SU-DHL-6 (cell line): Measurements from ENCODE around the gene SCUBE1.

Experiments used
- H2AFZ ChIP-seq: fragments of 200-600 bp; sonication (generic); 2 replicates; pipeline ENCODE4 v1.6.1; 2014; ENCODE audit warnings: low read depth, mild to moderate bottlenecking, moderate library complexity, mixed read lengths, antibody characterized with exemption, low read length; ENCODE audit not compliant: severe bottlenecking
- H3F3A ChIP-seq: fragments of 200-600 bp; shearing (Covaris generic); 2 replicates; pipeline ENCODE4 v1.6.0; 2016; ENCODE audit warnings: antibody characterized with exemption, mild to moderate bottlenecking; ENCODE audit not compliant: insufficient read depth
- H3K27ac ChIP-seq: fragments of 200-600 bp; sonication (generic); 2 replicates; pipeline ENCODE4 v1.5.1; 2016; ENCODE audit warnings: low read depth, mild to moderate bottlenecking, low read length, moderate library complexity, mixed read lengths
- H3K27me3 ChIP-seq: fragments of 200-600 bp; sonication (generic), shearing (Covaris generic); 2 replicates; pipeline ENCODE4 v1.6.0; 2014; ENCODE audit warnings: mild to moderate bottlenecking, low read length
- H3K36me3 ChIP-seq: fragments of 200-600 bp; sonication (generic); 2 replicates; pipeline ENCODE4 v1.6.1; 2014; ENCODE audit warnings: mild to moderate bottlenecking, low read length, mixed read lengths
- H3K4me2 ChIP-seq: fragments of 300-600, 200-600 bp; shearing (Covaris generic), sonication (generic); 2 replicates; pipeline ENCODE4 v1.6.0; 2014; ENCODE audit warnings: low read length, low read depth, mild to moderate bottlenecking; ENCODE audit not compliant: poor library complexity, severe bottlenecking
- H3K4me3 ChIP-seq: fragments of 200-600 bp; sonication (generic); 2 replicates; pipeline ENCODE4 v1.5.1; 2014; ENCODE audit warnings: antibody characterized with exemption, low read length, mild to moderate bottlenecking, mixed read lengths; ENCODE audit not compliant: insufficient read depth, poor library complexity, severe bottlenecking
- H3K79me2 ChIP-seq: fragments of 200-600 bp; sonication (generic); 2 replicates; pipeline ENCODE4 v1.6.1; 2014; ENCODE audit warnings: mild to moderate bottlenecking, low read length, moderate library complexity; ENCODE audit not compliant: insufficient read depth
- H3K9ac ChIP-seq: fragments of 200-600 bp; sonication (generic); 2 replicates; pipeline ENCODE4 v1.7.0; 2014; ENCODE audit warnings: mild to moderate bottlenecking, low read length
- H3K9me2 ChIP-seq: fragments of 200-600 bp; sonication (generic); replicated peaks from 2 replicates; pipeline ENCODE4 v1.6.1; 2014; ENCODE audit warnings: low read length; ENCODE audit not compliant: insufficient read depth
- H3K9me3 ChIP-seq: fragments of 200-600 bp; sonication (generic); 2 replicates; pipeline ENCODE4 v1.6.1; 2014; ENCODE audit warnings: low read length, mixed read lengths; ENCODE audit not compliant: insufficient read depth
- H4K20me1 ChIP-seq: fragments of 200-600 bp; sonication (generic); 2 replicates; pipeline ENCODE4 v1.6.1; 2014; ENCODE audit warnings: low read depth, mild to moderate bottlenecking, antibody characterized with exemption, low read length, moderate library complexity, mixed read lengths
- EZH2phosphoT487 ChIP-seq: fragments of 200-600 bp; sonication (generic), shearing (Covaris generic); conservative IDR thresholded peaks from 2 replicates; pipeline ENCODE4 v1.6.1; 2018; ENCODE audit warnings: mild to moderate bottlenecking, antibody characterized with exemption, low read length, moderate library complexity, mixed read lengths
- TF ChIP-seq, protein P1 (sequence below): fragments of 200-600 bp; sonication (generic); IDR thresholded peaks from one replicate; pipeline ENCODE4 v1.5.1; 2017; ENCODE audit warnings: antibody characterized with exemption, mild to moderate bottlenecking, low read length, moderate library complexity; ENCODE audit not compliant: insufficient read depth, poor library complexity, severe bottlenecking

The SCUBE1 gene

DNA sequence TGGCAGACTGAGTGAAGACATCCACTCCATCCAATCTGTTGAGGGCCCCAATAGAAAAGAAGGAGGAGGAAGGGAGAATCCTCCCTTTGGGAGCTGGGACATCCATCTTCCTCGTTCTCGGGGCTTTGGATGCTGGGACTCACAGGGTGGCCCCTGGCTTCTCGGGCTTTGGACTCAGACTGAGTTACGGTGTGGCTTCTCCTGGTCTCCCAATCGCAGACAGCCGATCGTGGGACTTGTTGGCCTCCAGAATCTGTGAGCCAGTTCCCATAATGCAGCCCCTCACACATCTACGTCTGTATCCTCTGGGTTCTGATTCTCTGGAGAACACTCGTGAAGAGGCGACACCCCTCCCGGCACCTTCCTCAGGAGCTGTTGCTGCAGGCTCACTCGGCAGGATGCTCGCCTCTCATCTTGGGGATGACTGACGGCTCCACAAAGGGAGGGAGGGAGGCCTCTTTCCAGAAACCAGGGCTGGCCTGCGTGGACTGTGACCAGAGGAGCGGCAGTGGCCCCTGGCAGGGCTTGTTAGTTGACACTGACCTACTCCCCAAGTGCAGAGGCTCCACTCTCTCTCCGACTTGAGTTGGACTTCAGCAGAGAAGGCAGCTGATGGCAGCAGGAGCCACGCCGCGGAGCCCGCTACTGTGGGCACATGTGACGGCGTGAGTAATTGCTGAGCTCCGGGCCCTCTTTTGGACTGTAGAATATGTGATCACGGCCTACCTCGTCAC is 141.5 kb downstream of the SCUBE1 start:
- H3K9ac ChIP-seq, result no peak overlapping the region
- no peaks in the 10 kb centered on the region for H3K9me3 ChIP-seq
- no peak overlapping the region for H3K4me3 ChIP-seq
- H4K20me1 ChIP-seq, result no peaks in the 10 kb centered on the region
- H3K36me3 ChIP-seq, result no peaks in the 10 kb centered on the region
- H3K9me2 ChIP-seq, result no peaks in the 10 kb centered on the region
- H3K27me3 ChIP-seq, result no peaks in the 10 kb centered on the region
- H3K27ac ChIP-seq, result no peak overlapping the region
- H3K79me2 ChIP-seq, result no peaks in the 10 kb centered on the region
- H2AFZ ChIP-seq, result no peak overlapping the region
- no peak for TF ChIP-seq EZH2phosphoT487
- TF ChIP-seq, protein P1, sequence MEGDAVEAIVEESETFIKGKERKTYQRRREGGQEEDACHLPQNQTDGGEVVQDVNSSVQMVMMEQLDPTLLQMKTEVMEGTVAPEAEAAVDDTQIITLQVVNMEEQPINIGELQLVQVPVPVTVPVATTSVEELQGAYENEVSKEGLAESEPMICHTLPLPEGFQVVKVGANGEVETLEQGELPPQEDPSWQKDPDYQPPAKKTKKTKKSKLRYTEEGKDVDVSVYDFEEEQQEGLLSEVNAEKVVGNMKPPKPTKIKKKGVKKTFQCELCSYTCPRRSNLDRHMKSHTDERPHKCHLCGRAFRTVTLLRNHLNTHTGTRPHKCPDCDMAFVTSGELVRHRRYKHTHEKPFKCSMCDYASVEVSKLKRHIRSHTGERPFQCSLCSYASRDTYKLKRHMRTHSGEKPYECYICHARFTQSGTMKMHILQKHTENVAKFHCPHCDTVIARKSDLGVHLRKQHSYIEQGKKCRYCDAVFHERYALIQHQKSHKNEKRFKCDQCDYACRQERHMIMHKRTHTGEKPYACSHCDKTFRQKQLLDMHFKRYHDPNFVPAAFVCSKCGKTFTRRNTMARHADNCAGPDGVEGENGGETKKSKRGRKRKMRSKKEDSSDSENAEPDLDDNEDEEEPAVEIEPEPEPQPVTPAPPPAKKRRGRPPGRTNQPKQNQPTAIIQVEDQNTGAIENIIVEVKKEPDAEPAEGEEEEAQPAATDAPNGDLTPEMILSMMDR, result no peak
- no peak overlapping the region for H3K4me2 ChIP-seq
- H3F3A ChIP-seq, result no peaks in the 10 kb centered on the region

DNA sequence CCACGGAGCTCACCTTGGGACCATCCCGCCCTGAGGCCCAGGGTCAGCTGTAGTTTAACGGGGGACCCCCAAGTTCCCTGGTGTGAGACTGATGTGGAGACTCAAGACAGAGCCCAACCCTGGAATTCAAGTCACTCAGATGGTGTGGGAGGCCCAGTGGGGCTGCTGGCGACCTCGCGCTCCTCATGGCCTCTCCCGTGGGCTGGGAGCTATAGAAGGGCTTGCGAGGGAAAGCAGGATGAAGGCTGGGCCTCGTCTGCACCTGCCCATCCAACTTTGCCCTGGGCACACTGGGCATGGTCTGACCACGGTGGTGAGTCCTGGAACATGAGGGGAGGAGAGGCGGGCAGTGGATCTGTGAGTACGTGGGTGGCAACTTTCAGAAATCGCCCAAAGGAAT is 142.6 kb downstream of the SCUBE1 start:
- H3K79me2 ChIP-seq, result no peaks in the 10 kb centered on the region
- H3F3A ChIP-seq, result no peaks in the 10 kb centered on the region
- no peaks in the 10 kb centered on the region for H3K36me3 ChIP-seq
- no peak overlapping the region for H3K9ac ChIP-seq
- H3K4me3 ChIP-seq, result no peak overlapping the region
- H3K27ac ChIP-seq, result no peak overlapping the region
- TF ChIP-seq EZH2phosphoT487, result no peak
- TF ChIP-seq, protein P1, result no peak
- no peaks in the 10 kb centered on the region for H3K9me3 ChIP-seq
- no peaks in the 10 kb centered on the region for H4K20me1 ChIP-seq
- no peak overlapping the region for H2AFZ ChIP-seq
- no peaks in the 10 kb centered on the region for H3K9me2 ChIP-seq
- no peak overlapping the region for H3K4me2 ChIP-seq
- no peaks in the 10 kb centered on the region for H3K27me3 ChIP-seq

DNA sequence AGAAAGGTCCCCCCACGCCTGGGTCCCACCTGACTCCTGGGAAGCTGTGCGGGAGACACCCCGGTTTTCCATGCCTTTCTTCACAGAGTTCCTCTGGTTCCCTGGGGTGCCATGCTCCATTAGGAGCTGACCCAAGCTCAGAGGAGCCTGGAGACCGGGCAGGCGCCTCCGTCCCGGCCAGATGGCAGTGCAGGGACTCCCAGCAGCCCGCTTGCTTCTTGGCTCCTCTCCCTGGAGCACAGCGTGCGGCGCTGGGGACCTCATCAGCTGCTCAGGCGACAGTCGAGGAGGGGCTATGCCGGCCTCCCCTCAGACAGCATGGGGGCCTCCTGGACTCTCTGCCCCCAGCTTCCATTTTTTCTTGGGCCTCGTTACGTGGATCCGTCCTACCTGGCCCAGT is 143.1 kb downstream of the SCUBE1 start:
- no peak overlapping the region for H3K9ac ChIP-seq
- no peaks in the 10 kb centered on the region for H3K9me3 ChIP-seq
- no peak overlapping the region for H3K4me2 ChIP-seq
- TF ChIP-seq EZH2phosphoT487, result no peak
- TF ChIP-seq, protein P1, result no peak
- H3K9me2 ChIP-seq, result no peaks in the 10 kb centered on the region
- H3K27ac ChIP-seq, result no peak overlapping the region
- no peak overlapping the region for H3K4me3 ChIP-seq
- no peaks in the 10 kb centered on the region for H3K27me3 ChIP-seq
- H4K20me1 ChIP-seq, result no peaks in the 10 kb centered on the region
- H3F3A ChIP-seq, result no peaks in the 10 kb centered on the region
- no peak overlapping the region for H2AFZ ChIP-seq
- no peaks in the 10 kb centered on the region for H3K36me3 ChIP-seq
- H3K79me2 ChIP-seq, result no peaks in the 10 kb centered on the region
